NOMO-1 treated with DMSO at 0.1 percent for 48 hours (cell line): ENCODE measurements around the gene CYP4A22.
"Not testable (repeated sequence)": the region's sequence is repeated elsewhere in the genome, so short reads cannot be mapped to it uniquely, and the experiment has no call there.

ENCODE experiments used
- DNase-seq: peaks from one replicate; lab custom pipeline; 2025; ENCODE audit not compliant: unreplicated experiment; lab: John Stamatoyannopoulos, UW

Gene CYP4A22

GRCh38 chr1:47137198-47137597, at the start of gene CYP4A22:
Gene CYP4A22 (plus strand): TSS chr1:47137441. CDS start chr1:47137486, 45 bp downstream.
- no peak for DNase-seq

- DNase-seq, result not testable (repeated sequence)
Observed at GRCh38 chr1:47089356-47089755, 47.9 kb upstream of the CYP4A22 start.

GRCh38 chr1:47091476-47091875, 45.8 kb upstream of the CYP4A22 start:
- DNase-seq, result not testable (repeated sequence)

GRCh38 chr1:47104816-47105215, 32.4 kb upstream of the CYP4A22 start:
- no peak for DNase-seq

- DNase-seq, result no peak
Observed at GRCh38 chr1:47106792-47107191, 30.4 kb upstream of the CYP4A22 start.

GRCh38 chr1:47107851-47108574, 29.2 kb upstream of the CYP4A22 start:
- not testable (repeated sequence) for DNase-seq

GRCh38 chr1:47109482-47109881, 27.8 kb upstream of the CYP4A22 start:
- DNase-seq, result not testable (repeated sequence)

- no peak for DNase-seq
Observed at GRCh38 chr1:47113178-47113577, 24.1 kb upstream of the CYP4A22 start.

GRCh38 chr1:47121039-47121438, 16.2 kb upstream of the CYP4A22 start:
- DNase-seq, result not testable (repeated sequence)

- not testable (repeated sequence) for DNase-seq
Observed at GRCh38 chr1:47124834-47125233, 12.4 kb upstream of the CYP4A22 start.

GRCh38 chr1:47126997-47127396, 10.2 kb upstream of the CYP4A22 start:
- DNase-seq, result not testable (repeated sequence)

GRCh38 chr1:47128221-47128620, 9.0 kb upstream of the CYP4A22 start:
- no peak for DNase-seq

- not testable (repeated sequence) for DNase-seq
Observed at GRCh38 chr1:47128854-47129253, 8.4 kb upstream of the CYP4A22 start.

- not testable (repeated sequence) for DNase-seq
Observed at GRCh38 chr1:47129489-47130230, 7.6 kb upstream of the CYP4A22 start.

GRCh38 chr1:47132665-47133064, 4.6 kb upstream of the CYP4A22 start:
- DNase-seq, result not testable (repeated sequence)

- no peak for DNase-seq
Observed at GRCh38 chr1:47137925-47138615, 829 bp downstream of the CYP4A22 start.

GRCh38 chr1:47140358-47140757, 3.1 kb downstream of the CYP4A22 start:
- not testable (repeated sequence) for DNase-seq

GRCh38 chr1:47143654-47144053, 6.4 kb downstream of the CYP4A22 start:
- DNase-seq, result not testable (repeated sequence)

- DNase-seq, result not testable (repeated sequence)
Observed at GRCh38 chr1:47146495-47146894, 9.3 kb downstream of the CYP4A22 start.

GRCh38 chr1:47147047-47147785, 10.0 kb downstream of the CYP4A22 start:
- no peak for DNase-seq

GRCh38 chr1:47149162-47149561, 11.9 kb downstream of the CYP4A22 start:
- not testable (repeated sequence) for DNase-seq
